Subcutaneous abdominal adipose tissue (tissue), 5 donors: ENCODE data around the gene ABTB1.

Experiments used
- H3K27ac ChIP-seq: one replicate; pipeline ENCODE4 v1.7.0; 2013; ENCODE audit warnings: low read depth, mild to moderate bottlenecking, inconsistent platforms, low read length, moderate library complexity
- H3K27me3 ChIP-seq, 5 donors: one replicate each; pipeline ENCODE4 v1.7.0; 2013; ENCODE audit warnings: low read length in 5 of 5, inconsistent platforms in 1 of 5; ENCODE audit not compliant: control insufficient read depth in 5 of 5, insufficient read depth in 4 of 5
- H3K36me3 ChIP-seq, 5 donors: one replicate each; pipeline ENCODE4 v1.7.0; 2013; ENCODE audit warnings: low read length in 5 of 5; ENCODE audit not compliant: control insufficient read depth in 5 of 5, insufficient read depth in 5 of 5
- H3K4me1 ChIP-seq, 5 donors: one replicate each; pipeline ENCODE4 v1.7.0; 2013; ENCODE audit warnings: low read length in 5 of 5, mild to moderate bottlenecking in 3 of 5, moderate library complexity in 1 of 5; ENCODE audit not compliant: control insufficient read depth in 5 of 5, insufficient read depth in 5 of 5
- H3K4me3 ChIP-seq, 5 donors: one replicate each; pipeline ENCODE4 v1.7.0; 2013; ENCODE audit warnings: low read length in 5 of 5, low read depth in 1 of 5
- H3K9ac ChIP-seq, 5 donors: one replicate each; pipeline ENCODE4 v1.7.0; 2013; ENCODE audit warnings: low read length in 5 of 5, mild to moderate bottlenecking in 4 of 5, moderate library complexity in 3 of 5
- H3K9me3 ChIP-seq, 5 donors: one replicate each; pipeline ENCODE4 v1.7.0; 2013; ENCODE audit warnings: low read length in 5 of 5; ENCODE audit not compliant: control insufficient read depth in 5 of 5
- donor health status: healthy.
- donor health status: healthy.
- donor health status: healthy.
- donor health status: healthy.
- donor health status: healthy.

ABTB1 gene

GRCh38 chr3:127710155-127710941, 37.6 kb downstream of the ABTB1 start:
- H3K4me1 ChIP-seq: peaks cover 34 to 94% (median 91%) of the 10 kb centered on the region in 5 donors
- no peaks in the 10 kb centered on the region for H3K9me3 ChIP-seq
- H3K4me3 ChIP-seq: no peak overlapping the region
- H3K27me3 ChIP-seq: no peaks in the 10 kb centered on the region
- peaks cover 0 to 73% (median 64%) of the 10 kb centered on the region in 5 donors for H3K36me3 ChIP-seq
- H3K9ac ChIP-seq: no peak overlapping the region
- peak overlapping the region; percentile 84 for H3K27ac ChIP-seq

GRCh38 chr3:127711021-127711695, 38.4 kb downstream of the ABTB1 start:
- Histone ChIP-seq H3K4me1 (peaks cover 34 to 97% (median 94%) of the 10 kb centered on the region in 5 donors), H3K36me3 (peaks cover 0 to 73% (median 65%) of the 10 kb centered on the region in 5 donors), H3K9ac (peak overlapping the region in 2 of 5 donors; percentile 11 to 16), H3K9me3 (no peaks in the 10 kb centered on the region), H3K27ac (peak overlapping the region; percentile 84), H3K4me3 (no peak overlapping the region), H3K27me3 (no peaks in the 10 kb centered on the region)

- H3K9me3 ChIP-seq: no peaks in the 10 kb centered on the region
- H3K9ac ChIP-seq: no peak overlapping the region
- H3K36me3 ChIP-seq: peaks cover 0 to 72% (median 67%) of the 10 kb centered on the region in 5 donors
- peak overlapping the region; percentile 84 for H3K27ac ChIP-seq
- H3K27me3 ChIP-seq: no peaks in the 10 kb centered on the region
- no peak overlapping the region for H3K4me3 ChIP-seq
- H3K4me1 ChIP-seq: peaks cover 28 to 97% (median 94%) of the 10 kb centered on the region in 5 donors
Measured at GRCh38 chr3:127711896-127712295, 39.1 kb downstream of the ABTB1 start.

- peaks cover 33 to 97% (median 94%) of the 10 kb centered on the region in 5 donors for H3K4me1 ChIP-seq
- no peak overlapping the region for H3K4me3 ChIP-seq
- no peak overlapping the region for H3K9ac ChIP-seq
- no peaks in the 10 kb centered on the region for H3K9me3 ChIP-seq
- peaks cover 0 to 72% (median 66%) of the 10 kb centered on the region in 5 donors for H3K36me3 ChIP-seq
- H3K27me3 ChIP-seq: no peaks in the 10 kb centered on the region
- H3K27ac ChIP-seq: peak overlapping the region; percentile 70
Measured at GRCh38 chr3:127712461-127712860, 39.7 kb downstream of the ABTB1 start.

- H3K27ac ChIP-seq: peak overlapping the region; percentile 70
- H3K9ac ChIP-seq: peak overlapping the region in 1 of 5 donors; percentile 3
Measured at GRCh38 chr3:127712881-127713771, 40.4 kb downstream of the ABTB1 start.

GRCh38 chr3:127714125-127714571, 41.4 kb downstream of the ABTB1 start:
- peaks cover 0 to 73% (median 59%) of the 10 kb centered on the region in 5 donors for H3K36me3 ChIP-seq
- H3K9me3 ChIP-seq: no peaks in the 10 kb centered on the region
- H3K4me3 ChIP-seq: no peak overlapping the region
- H3K4me1 ChIP-seq: peaks cover 29 to 97% (median 94%) of the 10 kb centered on the region in 5 donors
- no peak overlapping the region for H3K9ac ChIP-seq
- no peaks in the 10 kb centered on the region for H3K27me3 ChIP-seq
- peak overlapping the region; percentile 70 for H3K27ac ChIP-seq

More at GRCh38 chr3:127712881-127713771, 40.4 kb downstream of the ABTB1 start:
- Histone ChIP-seq H3K4me3 (no peak overlapping the region), H3K27me3 (no peaks in the 10 kb centered on the region), H3K9me3 (no peaks in the 10 kb centered on the region), H3K4me1 (peaks cover 33 to 97% (median 94%) of the 10 kb centered on the region in 5 donors), H3K36me3 (peaks cover 0 to 69% (median 60%) of the 10 kb centered on the region in 5 donors)

- H3K36me3 ChIP-seq: peaks cover 0 to 77% (median 60%) of the 10 kb centered on the region in 5 donors
- no peaks in the 10 kb centered on the region for H3K27me3 ChIP-seq
- no peaks in the 10 kb centered on the region for H3K9me3 ChIP-seq
- no peak overlapping the region for H3K9ac ChIP-seq
- peaks cover 23 to 96% (median 91%) of the 10 kb centered on the region in 5 donors for H3K4me1 ChIP-seq
- H3K4me3 ChIP-seq: no peak overlapping the region
- no peak overlapping the region for H3K27ac ChIP-seq
Measured at GRCh38 chr3:127714866-127715265, 42.1 kb downstream of the ABTB1 start.

GRCh38 chr3:127715532-127715931, 42.8 kb downstream of the ABTB1 start:
- Histone ChIP-seq H3K27me3 (no peaks in the 10 kb centered on the region), H3K36me3 (peaks cover 0 to 77% (median 60%) of the 10 kb centered on the region in 5 donors), H3K9me3 (no peaks in the 10 kb centered on the region), H3K27ac (peak overlapping the region; percentile 78), H3K4me1 (peaks cover 23 to 94% (median 85%) of the 10 kb centered on the region in 5 donors), H3K9ac (no peak overlapping the region), H3K4me3 (no peak overlapping the region)

GRCh38 chr3:127716384-127716783, 43.6 kb downstream of the ABTB1 start:
- Histone ChIP-seq H3K27me3 (no peaks in the 10 kb centered on the region), H3K4me3 (no peak overlapping the region), H3K27ac (peak overlapping the region; percentile 78), H3K36me3 (peaks cover 0 to 81% (median 66%) of the 10 kb centered on the region in 5 donors), H3K4me1 (peaks cover 23 to 85% (median 78%) of the 10 kb centered on the region in 5 donors), H3K9me3 (no peaks in the 10 kb centered on the region), H3K9ac (no peak overlapping the region)
